ENCODE results near the gene THAP8. TPM values are rescaled to one million over a fixed set of nuclear protein-coding genes. Genes with fewer than 3 reads are reported as not detected.
A peak's percentile ranks its signal among the peaks of the same experiment; 100 is the strongest.

THAP8 gene
- total and polyA plus RNA-seq, 10 of the 15 experiments (the other 5 are each of a cell fraction or from before 2014, with no cell fraction given): 0.24 to 4.4 (median 2.6) TPM

- H3K4me3 ChIP-seq: peak within 1 kb of the TSS; percentile 24; the same call in 1 of the 2 replicates
- no peak for ATAC-seq
- WGBS (ENCODE audit: insufficient coverage, insufficient replicate concordance, low lambda C conversion rate, missing lambda C conversion rate): 46% methylated on average over 32 of the region's 51 CpGs
- H3K79me2 ChIP-seq (ENCODE audit: control insufficient read depth, insufficient read depth, low read length): no peaks in the 10 kb centered on the region
- SMC1A ChIA-PET (ENCODE audit: uncharacterized antibody, unreplicated experiment): no interaction called here
- H3K27ac ChIP-seq (ENCODE audit: control insufficient read depth, insufficient read depth): no peak within 1 kb of the TSS
- no peaks in the 10 kb centered on the region for H4K20me1 ChIP-seq (ENCODE audit: control insufficient read depth, insufficient read depth)
- no peaks in the 10 kb centered on the region for H3K27me3 ChIP-seq (replicated peaks in 1 of 2; ENCODE audit: control insufficient read depth in 2 of 2, insufficient read depth in 2 of 2, low read length in 1 of 2)
- H3K36me3 ChIP-seq (ENCODE audit: control insufficient read depth in 2 of 2, insufficient read depth in 2 of 2, low read length in 1 of 2): no peaks in the 10 kb centered on the region; a peak in 2 of 4 replicates
- H3K9ac ChIP-seq (ENCODE audit: control insufficient read depth, insufficient read depth, low read length): no peak within 1 kb of the TSS
- no peaks in the 10 kb centered on the region for H3K4me1 ChIP-seq (ENCODE audit: control insufficient read depth, insufficient read depth, low read length)
- POLR2A ChIA-PET: no interaction called here
- intact Hi-C loops (cut with micrococcal nuclease; ENCODE audit: unreplicated experiment) (no loop called here), in situ Hi-C loops (cut with MboI) (no loop called here)
- CTCF ChIA-PET: no interaction called here
- RAD21 ChIA-PET (ENCODE audit: unreplicated experiment): no interaction called here
- H2AFZ ChIP-seq (ENCODE audit: control insufficient read depth, low read depth, low read length): no peak within 1 kb of the TSS
- DNase-seq (ENCODE audit: low read depth, low spot score): no peak
- no peak within 1 kb of the TSS for H3K4me2 ChIP-seq (ENCODE audit: control insufficient read depth, insufficient read depth)
- FAIRE-seq: no peak
- TF ChIP-seq EGR1 (IDR thresholded peaks at IDR 0.05; ENCODE audit: borderline replicate concordance in 1 of 2, low read depth in 2 of 2, low read length in 2 of 2) (peak in 1 of 2 experiments; percentile 20; a peak in 1 of 3 replicates), POLR2A (IDR thresholded peaks at IDR 0.05; ENCODE audit: low read depth, low read length) (0 out of 2 replicates have a peak, but pooled peaks have one; percentile 18), ELK1 (IDR thresholded peaks at IDR 0.05; ENCODE audit: low read depth, low read length) (no peak)
- no TSS peak for BruUV-seq (replicated peaks)
- H3K9me3 ChIP-seq (replicated peaks; ENCODE audit: control insufficient read depth, insufficient read depth, low read length): no peaks in the 10 kb centered on the region
Observed at GRCh38 chr19:36032251-36033104, 21.6 kb downstream of the THAP8 start, which contains the start of gene CLIP3. TSS of gene CLIP3 (minus strand) at chr19:36032873. CDS start at chr19:36032357, 516 bp downstream.

- WGBS (ENCODE audit: insufficient coverage, insufficient replicate concordance, low lambda C conversion rate, missing lambda C conversion rate): 98% methylated on average over 6 of the region's 6 CpGs
- intact Hi-C loops (cut with micrococcal nuclease; ENCODE audit: unreplicated experiment): no loop called here
- no peak overlapping the region for H3K27ac ChIP-seq (ENCODE audit: control insufficient read depth, insufficient read depth)
- TF ChIP-seq SIX5 (IDR thresholded peaks at IDR 0.05; ENCODE audit: low read depth, low read length, severe bottlenecking): no peak
- TF ChIP-seq ELK1 (IDR thresholded peaks at IDR 0.05; ENCODE audit: low read depth, low read length): no peak
- TF ChIP-seq RUNX3 (IDR thresholded peaks at IDR 0.05; ENCODE audit: low read length): no peak
- no peak for TF ChIP-seq ZNF592 (IDR thresholded peaks at IDR 0.05)
- no peak for TF ChIP-seq NFYA (IDR thresholded peaks at IDR 0.05; ENCODE audit: borderline replicate concordance, low read depth, low read length)
- no peak for TF ChIP-seq GABPA (IDR thresholded peaks at IDR 0.05; ENCODE audit: low read depth)
- TF ChIP-seq EZH2 (IDR thresholded peaks at IDR 0.05; ENCODE audit: borderline replicate concordance, control insufficient read depth, low read depth, low read length): no peak
Observed at GRCh38 chr19:36031308-36031707, 22.8 kb downstream of the THAP8 start.

More at GRCh38 chr19:36031308-36031707, 22.8 kb downstream of the THAP8 start:
- in situ Hi-C loops (cut with MboI): no loop called here
- Histone ChIP-seq H2AFZ (ENCODE audit: control insufficient read depth, low read depth, low read length) (no peak overlapping the region), H3K9me3 (replicated peaks; ENCODE audit: control insufficient read depth, insufficient read depth, low read length) (no peaks in the 10 kb centered on the region), H3K9ac (ENCODE audit: control insufficient read depth, insufficient read depth, low read length) (no peak overlapping the region), H3K4me2 (ENCODE audit: control insufficient read depth, insufficient read depth) (no peak overlapping the region), H3K36me3 (ENCODE audit: control insufficient read depth in 2 of 2, insufficient read depth in 2 of 2, low read length in 1 of 2) (no peaks in the 10 kb centered on the region; a peak in 2 of 4 replicates), H3K79me2 (ENCODE audit: control insufficient read depth, insufficient read depth, low read length) (no peaks in the 10 kb centered on the region), H3K4me3 (no peak overlapping the region), H3K4me1 (ENCODE audit: control insufficient read depth, insufficient read depth, low read length) (no peaks in the 10 kb centered on the region), H3K27me3 (replicated peaks in 1 of 2; ENCODE audit: control insufficient read depth in 2 of 2, insufficient read depth in 2 of 2, low read length in 1 of 2) (no peaks in the 10 kb centered on the region), H4K20me1 (ENCODE audit: control insufficient read depth, insufficient read depth) (no peaks in the 10 kb centered on the region)
- ChIA-PET POLR2A (no interaction called here), SMC1A (ENCODE audit: uncharacterized antibody, unreplicated experiment) (no interaction called here), RAD21 (ENCODE audit: unreplicated experiment) (no interaction called here), CTCF (no interaction called here)
- ATAC-seq: no peak
- DNase-seq (ENCODE audit: low read depth, low spot score): no peak
- no TSS peak for BruUV-seq (replicated peaks)
- no peak for FAIRE-seq
